ENCODE results near the gene CFAP221.
A peak's percentile ranks its signal among the peaks of the same experiment; 100 is the strongest.
"Not testable (repeated sequence)": the region's sequence is repeated elsewhere in the genome, so short reads cannot be mapped to it uniquely, and the experiment has no call there.

CFAP221 gene

DNA sequence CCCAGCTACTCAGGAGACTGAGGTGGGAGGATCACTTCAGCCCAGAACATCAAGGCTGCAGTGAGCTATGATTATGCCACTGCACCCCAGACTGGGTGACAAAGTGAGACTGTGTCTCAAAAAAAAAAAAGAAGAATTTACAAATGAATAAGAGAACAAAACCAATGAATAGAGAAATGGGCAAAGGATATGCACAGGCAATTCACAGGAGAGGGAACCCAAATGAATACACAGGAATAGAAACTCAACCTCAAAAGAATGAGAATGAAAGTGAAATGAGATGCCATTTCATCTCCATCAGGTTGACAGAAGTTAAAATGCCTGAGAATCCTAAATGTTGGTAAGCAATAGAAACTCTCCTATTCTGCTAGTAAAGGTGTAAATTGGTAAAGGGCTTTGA lies 40.2 kb downstream of the CFAP221 start:
- no peak for DNase-seq

DNA sequence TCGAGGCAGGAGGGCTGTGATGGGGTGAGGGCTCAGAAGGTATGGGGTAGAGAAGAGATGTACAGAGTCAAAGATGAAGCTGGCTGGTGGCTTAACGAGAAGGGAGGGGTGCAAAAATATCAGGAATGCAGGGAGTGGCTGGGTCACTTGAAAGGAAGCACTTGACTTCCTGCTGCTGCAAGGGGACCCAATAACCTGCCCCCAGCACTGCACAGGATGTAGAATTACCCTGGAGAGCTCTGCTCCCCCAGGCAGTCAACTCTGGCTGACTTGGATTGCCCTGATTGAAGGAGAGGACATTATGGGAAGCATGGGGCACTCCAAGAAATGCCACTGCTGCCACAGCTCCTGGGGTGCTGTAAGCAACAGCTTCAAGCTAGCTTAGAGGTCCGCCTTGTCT lies 41.8 kb downstream of the CFAP221 start:
- no peak for DNase-seq

DNA sequence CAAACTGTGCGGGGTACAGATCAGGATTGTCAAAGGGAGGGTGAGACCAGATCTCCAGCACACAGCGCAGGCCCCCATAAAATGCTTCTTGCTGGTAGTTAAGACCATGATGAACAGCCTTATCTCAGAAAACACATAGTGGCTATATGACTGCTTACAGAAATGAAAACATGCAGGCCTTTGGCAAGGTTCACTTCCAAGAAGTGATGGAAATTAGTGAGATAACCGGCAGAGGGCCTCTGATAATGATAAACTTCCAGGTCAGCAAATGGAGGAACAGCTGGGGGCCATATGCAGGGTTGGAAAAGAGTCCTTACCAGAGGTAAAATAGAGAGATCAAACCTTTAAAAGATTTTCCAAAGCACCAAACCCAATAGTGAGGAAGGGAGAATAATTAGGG lies 46.6 kb downstream of the CFAP221 start:
- no peak for DNase-seq

DNA sequence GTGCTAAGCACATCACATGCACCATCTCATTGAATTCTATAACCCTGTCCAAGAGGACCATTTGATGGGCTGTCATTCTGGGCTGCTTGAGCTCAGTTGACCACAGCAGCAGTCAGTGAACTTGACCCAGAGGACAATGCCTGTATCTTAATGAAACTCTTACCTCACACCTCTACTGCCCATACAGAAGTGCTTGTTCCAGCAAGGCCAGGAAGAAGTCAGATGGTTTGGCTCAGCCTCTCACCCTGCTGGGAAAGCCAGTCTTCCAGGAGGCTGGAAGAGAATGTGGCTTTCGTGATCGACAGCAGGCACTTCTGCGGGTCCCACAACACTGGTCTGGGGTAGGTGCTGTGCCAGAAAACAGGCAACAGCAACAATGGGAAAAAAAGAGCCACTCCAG lies 47.3 kb downstream of the CFAP221 start:
- DNase-seq, result no peak

DNA sequence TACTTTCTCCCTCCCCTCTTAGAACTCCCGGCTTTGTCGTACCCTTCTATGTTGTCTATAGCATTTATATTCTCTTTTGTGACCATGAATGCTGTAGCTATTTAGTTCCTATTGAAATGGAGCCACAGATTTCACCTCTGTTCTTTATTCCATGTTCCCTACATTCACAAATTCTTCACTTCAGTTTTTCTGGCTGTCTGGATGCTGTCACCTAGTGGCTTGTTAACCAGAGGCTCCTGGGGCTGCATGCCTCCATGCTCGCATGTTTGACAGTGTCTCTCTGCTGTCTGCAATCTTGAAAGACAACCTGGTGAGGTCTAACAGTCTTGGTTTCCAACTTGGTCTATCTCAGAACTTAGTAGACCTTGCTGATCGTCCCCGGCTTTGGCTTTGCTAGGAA lies 48.2 kb downstream of the CFAP221 start:
- DNase-seq, result no peak

DNA sequence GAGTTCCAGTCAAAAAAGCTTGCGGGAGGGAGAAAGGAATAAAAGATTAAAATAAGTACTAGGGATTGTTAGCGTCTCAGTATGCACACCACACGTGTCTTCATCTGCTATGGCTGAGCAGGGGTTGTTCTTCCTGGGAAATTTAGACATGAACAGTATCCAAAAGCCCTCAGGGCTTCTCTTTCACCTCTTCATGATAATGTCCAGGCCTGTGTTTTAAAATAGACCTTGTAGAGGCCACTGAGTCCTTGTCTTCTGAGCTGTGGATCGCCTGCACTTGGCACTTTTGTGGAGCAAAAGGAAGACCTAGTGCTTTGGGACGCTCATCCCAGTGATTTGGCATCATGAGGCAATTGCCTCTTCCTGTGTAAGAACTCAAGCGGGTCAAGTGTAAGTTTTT lies 52.4 kb downstream of the CFAP221 start:
- no peak for DNase-seq

DNA sequence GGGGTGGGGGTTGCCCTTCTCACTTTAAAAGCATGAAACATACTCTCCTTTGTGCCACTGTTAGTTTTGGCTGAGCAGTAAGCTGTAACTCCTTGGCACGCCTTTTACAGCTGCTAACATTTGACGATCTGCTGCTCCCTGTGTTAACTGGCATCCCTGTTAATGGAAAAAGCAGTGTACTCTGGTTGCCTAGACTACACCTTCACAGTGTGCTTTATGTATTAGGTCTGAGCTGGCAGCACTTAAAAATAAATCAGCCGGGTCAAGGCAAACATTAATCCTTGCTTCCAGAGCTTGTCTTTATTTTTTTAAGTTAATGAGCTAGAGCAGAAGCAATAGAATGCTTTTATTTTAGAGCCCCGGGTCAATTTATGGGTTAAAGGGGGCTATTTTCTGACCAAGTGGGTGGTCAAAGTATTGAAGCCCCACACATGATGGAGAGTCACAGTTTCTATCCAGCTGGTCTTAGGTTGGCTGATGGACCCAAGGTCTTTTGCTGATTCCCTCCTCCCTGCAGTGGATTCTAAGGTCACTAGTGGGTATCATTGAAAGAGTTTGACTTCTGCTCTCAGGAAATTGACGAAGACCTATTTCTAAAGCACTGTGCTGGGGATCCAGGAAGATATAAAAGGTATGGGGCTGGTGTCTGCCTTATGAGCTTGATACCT lies 54.5 kb downstream of the CFAP221 start:
- DNase-seq, result peak in 13 of 56 donors; percentile 1 to 54 (median 23)

DNA sequence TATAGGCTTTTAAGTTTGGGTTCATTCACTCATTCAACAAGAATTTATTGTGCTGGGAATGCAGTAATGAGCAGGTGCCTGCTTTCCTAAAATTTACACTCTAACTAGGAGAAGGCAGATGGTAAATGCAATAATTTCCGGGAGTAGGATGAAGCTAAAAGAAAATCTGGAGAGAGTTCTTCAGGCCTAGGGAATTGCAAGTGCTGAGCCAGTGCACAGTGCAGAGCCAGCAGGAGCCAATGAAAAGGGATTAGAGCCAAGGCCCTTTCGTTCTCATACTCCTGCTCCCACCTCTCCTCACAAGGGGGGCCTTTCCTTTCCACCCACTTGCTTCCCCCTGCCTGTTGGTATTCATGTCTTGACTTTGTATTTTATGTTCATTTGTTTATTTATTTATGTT lies 55.1 kb downstream of the CFAP221 start:
- no peak for DNase-seq

DNA sequence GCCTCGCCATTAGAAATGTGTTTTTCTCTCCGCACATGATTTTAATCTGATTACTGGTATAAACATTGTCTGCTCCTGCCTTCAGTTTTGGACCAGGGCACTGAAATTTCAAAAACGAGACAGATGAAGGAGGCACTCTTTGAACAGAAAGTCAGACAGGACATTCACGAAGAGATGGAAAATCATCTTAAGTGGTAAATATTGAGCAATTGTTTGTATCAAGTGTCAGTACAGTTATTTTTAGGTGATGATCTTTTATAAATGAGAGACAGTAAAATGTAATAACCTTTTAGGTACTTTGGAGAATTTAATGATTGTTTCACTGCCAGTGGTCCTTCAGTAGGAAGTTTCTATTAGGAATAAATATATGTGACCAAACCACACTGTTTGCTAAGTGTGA lies 60.8 kb downstream of the CFAP221 start:
- DNase-seq, result no peak

DNA sequence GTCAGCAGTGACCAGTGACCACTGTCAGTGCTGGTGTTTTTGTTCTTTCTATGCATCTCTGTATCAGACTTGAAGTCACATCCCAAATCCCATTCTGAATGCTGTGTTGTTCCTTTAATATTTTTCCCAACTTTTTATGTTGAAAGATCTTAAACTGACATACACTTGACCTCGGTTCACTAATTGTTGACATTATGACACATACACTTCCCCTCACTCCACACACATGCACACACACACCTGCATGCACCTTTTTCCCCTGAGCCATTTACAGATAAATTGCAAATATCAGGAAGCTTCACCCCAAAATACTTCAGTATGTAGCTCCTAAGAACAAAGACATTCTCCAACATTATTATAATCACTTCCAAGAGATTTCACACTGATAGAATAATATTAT lies 62.4 kb downstream of the CFAP221 start:
- no peak for DNase-seq

DNA sequence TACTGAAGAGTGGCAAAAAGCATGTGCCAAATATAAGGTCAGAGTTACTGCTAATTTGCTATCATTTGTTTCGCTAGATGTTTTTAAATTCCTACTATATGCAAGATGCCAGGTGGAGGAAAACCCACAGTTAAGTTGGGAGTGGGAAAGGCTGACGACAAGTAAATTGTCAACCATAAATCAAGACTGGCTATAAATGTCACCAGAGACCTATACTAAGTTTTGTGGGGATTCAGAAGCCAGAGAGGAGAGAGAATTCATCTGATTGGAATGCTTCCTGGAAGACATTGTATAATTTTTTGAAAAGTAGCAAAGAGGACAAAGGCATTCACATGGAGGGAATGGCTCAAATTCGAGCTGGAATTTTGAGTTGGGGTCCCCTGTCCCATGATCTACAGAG lies 64.3 kb downstream of the CFAP221 start:
- no peak for DNase-seq

DNA sequence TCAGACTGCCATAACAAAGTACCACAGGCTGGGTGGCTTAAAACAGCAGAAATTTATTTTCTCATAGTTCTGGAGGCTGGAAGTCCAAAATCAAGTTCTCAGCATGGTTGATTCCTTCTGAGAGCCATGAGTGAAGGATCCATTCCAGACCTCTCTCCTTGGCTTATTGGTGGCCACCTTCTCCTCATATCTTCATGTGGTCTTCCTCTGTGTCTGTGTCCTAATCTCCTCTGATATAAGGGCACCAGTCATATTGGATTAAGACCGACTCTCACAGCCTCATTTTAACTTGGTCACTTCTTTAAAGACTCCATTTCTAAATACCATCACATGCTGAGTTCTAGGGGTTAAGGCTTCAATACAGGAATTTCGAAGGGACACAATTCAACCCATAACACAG lies 65.1 kb downstream of the CFAP221 start:
- no peak for DNase-seq

DNA sequence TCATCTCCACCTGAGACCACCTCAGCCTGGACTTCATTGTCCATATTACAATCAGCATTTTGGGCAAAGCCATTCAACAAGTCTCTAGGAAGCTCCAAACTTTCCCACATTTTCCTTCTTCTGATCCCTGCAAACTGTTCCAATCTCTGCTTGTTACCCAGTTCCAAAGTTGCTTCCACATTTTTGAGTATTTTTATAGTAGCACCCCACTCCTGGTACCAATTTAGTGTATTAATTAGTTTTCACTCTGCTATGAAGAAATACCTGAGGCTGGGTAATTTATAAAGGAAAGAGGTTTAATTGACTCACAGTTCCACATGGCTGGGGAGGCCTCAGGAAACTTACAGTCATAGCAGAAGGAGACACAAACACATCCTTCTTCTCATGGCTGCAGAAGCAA lies 69.9 kb downstream of the CFAP221 start:
- DNase-seq, result not testable (repeated sequence)

DNA sequence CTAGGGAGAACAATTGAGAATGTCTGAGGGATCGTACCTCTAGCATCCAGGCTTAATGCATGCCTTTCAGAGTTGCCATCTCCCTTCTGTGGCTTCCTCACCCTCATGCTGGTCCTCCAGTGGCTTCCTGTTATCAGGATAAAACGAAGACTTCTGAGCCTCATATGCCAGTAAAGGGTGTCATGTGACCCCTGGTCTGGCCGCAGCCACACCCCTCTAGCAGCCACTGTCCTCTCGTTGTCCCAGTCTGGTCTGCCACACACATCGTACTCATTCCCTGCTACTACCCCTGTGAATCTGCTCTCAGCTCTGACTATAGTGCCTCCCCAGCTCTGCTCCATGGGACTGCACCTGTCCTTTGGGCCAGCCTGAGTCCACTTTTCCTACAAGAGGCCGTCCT lies 72.2 kb downstream of the CFAP221 start:
- no peak for DNase-seq

DNA sequence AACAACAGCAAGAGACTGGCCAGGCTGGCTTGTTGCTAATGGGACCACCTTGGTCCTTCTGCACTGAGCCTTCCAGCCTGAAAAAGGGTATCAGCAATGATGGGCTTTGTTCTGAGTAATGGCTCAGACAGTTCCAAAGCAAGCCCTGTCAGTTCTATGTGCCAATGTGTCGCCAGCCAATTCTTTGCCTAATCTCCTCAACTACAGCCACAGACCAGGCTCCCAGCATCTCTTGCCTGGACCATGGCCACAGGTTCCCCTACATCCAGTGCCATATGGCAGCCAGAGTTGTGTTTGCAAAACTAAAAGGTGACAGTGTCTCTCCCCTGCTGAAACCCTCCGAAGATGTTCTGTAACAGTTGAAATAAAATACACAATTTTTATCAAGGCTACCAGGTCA lies 73.2 kb downstream of the CFAP221 start:
- DNase-seq, result no peak

DNA sequence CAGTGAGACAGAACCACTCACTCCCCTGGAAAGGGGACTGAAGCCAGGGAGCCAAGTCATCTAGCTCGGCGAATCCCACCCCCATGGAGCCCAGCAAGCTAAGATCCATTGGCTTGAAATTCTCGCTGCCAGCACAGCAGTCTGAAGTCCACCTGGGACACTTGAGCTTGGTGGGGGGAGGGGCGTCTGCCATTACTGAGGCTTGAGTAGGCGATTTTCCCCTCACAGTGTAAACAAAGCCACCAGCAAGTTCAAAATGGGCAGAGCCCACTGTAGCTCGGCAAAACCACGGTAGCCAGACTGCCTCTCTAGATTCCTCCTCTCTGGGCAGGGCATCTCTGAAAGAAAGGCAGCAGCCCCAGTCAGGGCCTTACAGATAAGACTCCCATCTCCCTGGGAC lies 74.5 kb downstream of the CFAP221 start:
- not testable (repeated sequence) for DNase-seq

DNA sequence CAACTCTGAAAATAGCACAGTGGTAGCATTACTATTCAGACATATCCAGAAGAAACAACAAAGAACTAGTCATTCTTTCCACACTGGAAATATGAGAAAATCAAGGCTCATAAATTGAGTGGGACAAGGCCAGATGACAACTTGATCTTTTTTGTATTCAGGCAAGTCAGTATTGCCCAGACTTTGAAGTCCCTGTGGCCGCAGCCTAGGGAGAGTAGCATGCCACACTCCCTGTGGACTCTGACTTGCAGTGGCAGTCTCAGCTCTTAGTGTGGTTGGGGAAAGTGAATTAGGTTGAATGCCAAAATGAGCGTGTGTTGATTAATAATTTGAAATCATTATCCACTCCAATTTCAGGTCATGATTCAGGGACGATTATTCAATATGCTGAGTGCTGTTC lies 81.0 kb downstream of the CFAP221 start:
- no peak for DNase-seq

DNA sequence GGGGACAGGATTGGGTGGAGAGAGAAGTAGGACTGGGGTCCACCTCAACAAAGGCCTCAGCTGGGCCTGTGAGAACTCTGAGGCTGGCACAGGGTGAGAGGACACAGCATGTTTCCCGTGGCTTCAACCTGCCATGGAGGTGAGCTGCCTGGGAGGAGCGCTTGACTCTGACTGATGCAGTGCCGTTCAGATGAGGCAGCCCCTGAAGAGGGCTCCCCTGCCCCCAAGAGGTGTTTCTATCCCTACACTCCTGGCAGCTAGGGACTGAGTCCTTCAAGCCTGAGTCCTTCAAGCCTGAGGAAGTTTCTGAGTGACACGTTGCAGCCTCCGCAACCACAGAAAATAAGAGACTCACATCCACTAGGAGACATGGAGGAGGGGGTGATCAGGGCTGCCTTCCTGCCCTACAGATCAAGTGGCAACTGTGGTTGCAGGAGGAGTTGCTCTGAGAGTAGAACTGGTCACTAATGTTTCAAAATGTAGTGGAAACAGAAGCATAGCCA lies 85.1 kb downstream of the CFAP221 start:
- no peak for DNase-seq

DNA sequence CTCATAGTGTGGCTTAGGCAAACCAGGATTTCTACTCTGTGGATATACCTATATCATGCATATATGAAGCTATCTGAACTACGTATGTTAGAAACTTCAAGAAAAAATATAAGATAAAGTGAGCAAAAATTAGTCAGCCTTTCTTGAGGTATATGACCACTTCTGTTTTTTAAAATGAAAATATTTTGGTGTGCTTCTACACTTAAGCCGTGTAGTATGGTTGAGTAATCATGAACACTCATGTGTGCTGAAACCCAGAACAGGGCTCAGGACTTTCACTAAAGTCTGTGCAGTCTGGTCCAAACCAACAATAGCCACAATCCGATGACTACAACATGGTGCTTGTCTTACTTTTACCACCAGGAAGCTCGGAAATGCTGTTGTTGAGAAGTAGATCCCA lies 85.9 kb downstream of the CFAP221 start:
- DNase-seq, result no peak

DNA sequence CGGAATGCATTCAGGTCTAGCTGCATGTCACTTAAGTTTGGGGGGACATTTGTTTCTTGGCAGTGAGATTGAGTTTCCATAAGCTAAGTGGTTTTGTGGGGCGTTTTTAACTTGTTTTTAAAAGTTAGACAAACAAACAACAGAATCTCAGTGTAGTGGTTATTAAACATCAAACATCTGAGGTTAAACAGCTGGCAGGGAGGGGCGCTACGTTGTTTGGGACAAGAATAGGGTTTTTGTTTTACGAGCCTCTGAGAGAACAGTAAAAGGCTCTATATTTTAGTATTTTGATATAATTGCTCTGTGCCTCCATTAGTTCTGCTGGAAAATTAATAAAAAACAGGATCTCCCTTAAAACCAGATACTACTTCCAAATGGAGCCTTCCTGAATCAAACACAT lies 93.1 kb downstream of the CFAP221 start:
- peak in 2 of 56 donors; percentile 8 to 9 for DNase-seq

DNA sequence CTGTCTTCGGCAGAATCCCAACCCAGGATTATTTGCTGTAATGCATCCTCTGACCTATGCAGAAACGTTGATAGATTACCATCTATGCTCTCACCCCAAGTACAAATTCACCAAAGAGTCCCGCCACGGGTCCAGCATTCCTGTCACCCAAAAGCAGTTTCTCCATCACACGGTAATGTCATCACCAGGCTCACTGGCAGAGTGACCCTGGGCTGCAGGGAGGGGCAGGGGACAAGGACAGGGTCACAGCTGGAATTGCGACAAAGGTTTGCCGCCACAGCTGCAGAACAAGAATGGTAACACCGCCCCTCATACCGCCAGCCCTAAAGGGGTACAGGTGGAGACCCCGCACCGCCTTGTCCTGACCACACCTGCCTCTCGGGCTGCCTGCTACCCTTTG lies 94.0 kb downstream of the CFAP221 start:
- DNase-seq, result no peak

DNA sequence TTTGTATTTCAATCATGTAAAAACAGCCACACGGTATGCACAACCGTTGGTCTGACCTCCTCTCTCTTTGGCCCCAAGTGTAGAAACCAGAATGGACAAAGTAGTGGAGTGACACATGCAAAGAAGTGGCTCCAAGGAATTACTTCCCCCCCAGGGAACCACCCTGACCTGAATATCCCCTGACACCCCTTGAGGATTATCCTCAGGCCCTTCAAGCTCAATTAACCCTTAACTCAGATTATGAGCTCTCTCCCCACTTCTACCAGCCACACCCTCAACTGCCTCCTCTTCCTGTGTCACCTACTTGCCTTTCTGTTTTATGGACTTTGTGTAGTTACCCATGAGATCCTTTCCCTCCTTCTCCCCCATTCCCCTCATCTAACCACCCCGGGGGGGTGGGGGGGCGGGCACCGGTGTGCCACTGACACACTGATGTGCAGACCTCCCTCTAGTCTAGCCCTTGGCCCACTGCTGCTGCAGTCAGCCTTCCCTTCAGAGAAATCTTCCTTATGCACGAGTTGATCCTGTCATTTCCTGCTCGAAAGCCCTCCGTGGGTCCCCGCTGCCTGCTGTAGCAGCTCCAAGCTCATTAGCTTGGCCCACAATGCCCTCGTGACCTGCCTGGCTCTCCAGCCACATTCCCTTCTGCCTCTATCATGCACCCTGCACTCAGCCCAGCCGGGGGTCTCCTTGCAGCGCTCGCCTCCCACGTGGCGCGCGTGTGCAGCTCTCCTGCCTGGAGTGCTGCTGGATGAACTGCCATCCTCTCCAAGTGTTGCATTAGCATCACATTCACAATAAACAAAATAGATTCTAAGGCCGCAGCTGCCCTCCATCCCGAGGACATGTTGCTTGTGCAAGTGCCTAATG lies 94.7 kb downstream of the CFAP221 start:
- peak in 10 of 56 donors; percentile 3 to 41 (median 18) for DNase-seq

Data from nucleus accumbens (tissue), 56 donors.